ENCODE measurements around the gene TAF1B.

DNA sequence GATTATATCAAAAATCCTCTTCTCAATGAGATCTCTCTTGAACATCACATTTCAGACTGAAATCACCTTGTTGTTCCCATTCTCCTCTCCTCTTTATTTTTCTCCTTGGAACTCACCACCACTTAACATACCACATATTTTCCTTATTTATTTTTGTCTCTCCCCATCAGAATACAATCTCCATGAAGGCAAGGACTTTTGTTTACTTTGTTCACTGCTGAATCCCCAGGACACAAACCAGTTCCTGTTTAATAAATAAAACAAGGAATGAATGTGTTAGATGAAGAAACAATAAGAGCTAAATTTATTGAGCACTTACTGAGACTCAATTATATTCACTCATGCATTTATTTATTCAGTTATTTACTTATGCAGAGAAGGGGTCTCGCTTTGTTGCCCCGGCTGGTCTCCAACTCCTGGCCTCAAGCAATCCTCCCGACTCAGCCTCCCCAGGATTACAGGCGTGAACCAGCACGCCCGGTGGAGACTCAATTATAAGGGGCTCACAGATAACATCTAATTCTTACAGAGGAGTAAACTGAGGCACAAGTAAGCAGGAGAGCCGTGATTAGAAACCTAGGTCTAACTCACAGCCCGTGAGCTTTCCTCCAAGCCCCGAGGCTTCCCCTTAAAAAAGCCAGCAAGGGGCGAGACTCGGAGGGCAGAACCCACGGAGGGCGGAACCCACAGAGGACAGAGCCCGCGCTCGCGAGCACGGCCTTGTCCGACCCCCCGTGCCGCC is 616 bp upstream of the TAF1B start:
- TF ChIP-seq TAF1 (IDR thresholded peaks at IDR 0.05; ENCODE audit: borderline replicate concordance, low read depth, low read length) (no peak), POLR2AphosphoS5 (IDR thresholded peaks at IDR 0.05; ENCODE audit: low read depth, low read length) (no peak)

Data from GM12892 (cell line).